Neural cell (in vitro differentiated cells): ENCODE measurements around the gene PLGLB1. TPM values are rescaled to one million over a fixed set of nuclear protein-coding genes. Genes with fewer than 3 reads are reported as not detected.
"Not testable (repeated sequence)": the region's sequence is repeated elsewhere in the genome, so short reads cannot be mapped to it uniquely, and the experiment has no call there.

Experiments
- H2AFZ ChIP-seq: fragments of 200-600, 300-800 bp; sonication (generic), shearing (Covaris generic); 2 replicates; pipeline ENCODE4 v1.6.0; 2014; ENCODE audit warnings: low read depth, mild to moderate bottlenecking, antibody characterized with exemption, low read length, moderate library complexity
- H3F3A ChIP-seq: fragments of 200-600 bp; shearing (Covaris generic); 2 replicates; pipeline ENCODE4 v1.6.1; 2016; ENCODE audit warnings: mild to moderate bottlenecking, moderate library complexity, mixed read lengths, antibody characterized with exemption, low read length; ENCODE audit not compliant: insufficient read depth, poor library complexity, severe bottlenecking
- H3K27ac ChIP-seq: fragments of 200-600, 300-800 bp; sonication (generic), shearing (Covaris generic); 2 replicates; pipeline ENCODE4 v1.5.1; 2014; ENCODE audit warnings: mild to moderate bottlenecking, low read length, moderate library complexity
- H3K27me3 ChIP-seq: fragments of 300-800, 200-600 bp; sonication (generic), shearing (Covaris generic); 2 replicates; pipeline ENCODE4 v1.6.0; 2014; ENCODE audit warnings: mild to moderate bottlenecking, low read depth, low read length, moderate library complexity; ENCODE audit not compliant: insufficient read depth
- H3K36me3 ChIP-seq: fragments of 300-800, 200-600 bp; sonication (generic), shearing (Covaris generic); 2 replicates; pipeline ENCODE4 v1.5.1; 2014; ENCODE audit warnings: mild to moderate bottlenecking, antibody characterized with exemption, low read length, moderate library complexity; ENCODE audit not compliant: insufficient read depth
- H3K4me2 ChIP-seq: fragments of 300-800, 200-600 bp; sonication (generic), shearing (Covaris generic); 2 replicates; pipeline ENCODE4 v1.6.0; 2014; ENCODE audit warnings: mild to moderate bottlenecking, low read length
- H3K4me3 ChIP-seq: fragments of 300-800, 200-600 bp; sonication (generic), shearing (Covaris generic); 2 replicates; pipeline ENCODE4 v1.5.1; 2014; ENCODE audit warnings: mild to moderate bottlenecking, low read length, moderate library complexity
- H3K79me2 ChIP-seq: fragments of 200-600 bp; shearing (Covaris generic); replicated peaks from 2 replicates; pipeline ENCODE4 v1.6.0; 2014; ENCODE audit warnings: mild to moderate bottlenecking, low read length, moderate library complexity; ENCODE audit not compliant: insufficient read depth
- H3K9ac ChIP-seq: fragments of 300-800, 200-600 bp; sonication (generic), shearing (Covaris generic); 2 replicates; pipeline ENCODE4 v1.6.1; 2016; ENCODE audit warnings: mild to moderate bottlenecking, low read length, mixed read lengths
- H3K9me2 ChIP-seq: fragments of 200-600 bp; shearing (Covaris generic); 2 replicates; pipeline ENCODE4 v1.6.1; 2016; ENCODE audit warnings: mild to moderate bottlenecking, low read length, mixed read lengths; ENCODE audit not compliant: insufficient read depth
- H3K9me3 ChIP-seq: fragments of 200-600, 300-800 bp; sonication (generic), shearing (Covaris generic); 2 replicates; pipeline ENCODE4 v1.6.1; 2016; ENCODE audit warnings: mild to moderate bottlenecking, mixed run types, low read length, moderate library complexity, mixed read lengths
- H4K20me1 ChIP-seq: fragments of 200-600 bp; shearing (Covaris generic); 2 replicates; pipeline ENCODE4 v1.6.1; 2016; ENCODE audit warnings: mild to moderate bottlenecking, mixed run types; ENCODE audit not compliant: insufficient read depth
- polyA minus RNA-seq: library from RNA; depleted of rRNA, polyadenylated mRNA; stranded (reverse); fragments of >200 nt; gene quantifications from 2 replicates; pipeline ENCODE4 v1.2.3, GENCODE V29; 2014
- polyA plus RNA-seq: library from polyadenylated mRNA; depleted of rRNA; stranded (reverse); fragments of >200 nt; gene quantifications from 2 replicates; pipeline ENCODE4 v1.2.3, GENCODE V29; 2014

Gene PLGLB1
- 15.9 and 20.2 TPM in 2 replicates for polyA plus RNA-seq
- polyA minus RNA-seq = 8.0 and 8.6 TPM in 2 replicates

DNA sequence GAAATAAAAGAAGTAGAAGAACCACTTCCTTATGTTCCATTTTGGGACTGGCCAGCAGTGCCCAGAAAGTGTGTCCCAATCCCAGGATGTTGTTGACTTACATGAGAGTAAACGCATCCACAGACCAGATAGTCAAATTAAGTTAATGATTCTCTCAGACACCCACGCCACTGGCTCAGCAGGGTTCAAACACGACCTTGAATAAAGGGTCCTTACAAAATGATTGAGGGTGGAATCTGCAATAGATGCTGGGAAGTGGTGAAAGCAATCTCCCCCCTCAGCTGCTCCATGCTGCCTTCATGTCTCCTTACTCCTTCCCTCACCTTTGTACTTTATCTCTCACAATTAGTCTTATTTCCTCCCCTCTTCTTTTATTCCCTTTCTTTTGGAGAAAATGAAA is at the start of gene PLGLB1:
TSS of gene PLGLB1 (minus strand) at position 101 of the 400 bp plus-strand sequence. CDS start at position 40, 61 bp downstream.
- H3F3A ChIP-seq, H3K27ac ChIP-seq, H2AFZ ChIP-seq, H3K79me2 ChIP-seq, H3K27me3 ChIP-seq, H3K4me2 ChIP-seq, H4K20me1 ChIP-seq, H3K9me3 ChIP-seq, H3K4me3 ChIP-seq, H3K9me2 ChIP-seq, H3K9ac ChIP-seq, H3K36me3 ChIP-seq: not testable (repeated sequence)

- H4K20me1 ChIP-seq, H3K4me2 ChIP-seq, H3F3A ChIP-seq, H3K27ac ChIP-seq, H3K36me3 ChIP-seq, H3K9me2 ChIP-seq, H3K4me3 ChIP-seq, H3K9me3 ChIP-seq, H2AFZ ChIP-seq, H3K9ac ChIP-seq, H3K27me3 ChIP-seq, H3K79me2 ChIP-seq: not testable (repeated sequence)
Observed at GRCh38 chr2:87064305-87064704, 42.7 kb upstream of the PLGLB1 start.

DNA sequence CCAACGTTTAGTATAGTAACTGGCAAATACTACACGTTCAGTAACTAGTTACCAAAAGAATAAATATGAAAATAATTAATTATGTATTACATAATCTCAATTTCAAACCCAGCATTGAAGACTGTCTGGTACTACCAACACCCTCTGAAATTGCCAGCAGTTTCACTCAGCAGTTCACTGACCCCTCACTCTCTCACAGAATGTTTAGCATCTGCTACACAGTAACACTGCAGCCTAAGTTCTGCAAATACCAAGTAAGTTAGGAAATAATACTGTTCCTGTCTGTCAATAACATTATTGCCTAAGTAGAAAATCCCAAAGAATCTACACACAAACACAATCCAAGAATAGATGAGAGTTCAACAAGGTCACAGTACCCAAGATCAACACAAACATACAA is 41.8 kb upstream of the PLGLB1 start:
- H3K36me3 ChIP-seq, H3K4me2 ChIP-seq, H3K27ac ChIP-seq, H3K9ac ChIP-seq, H3F3A ChIP-seq, H3K9me2 ChIP-seq, H3K4me3 ChIP-seq, H4K20me1 ChIP-seq, H3K27me3 ChIP-seq, H3K79me2 ChIP-seq, H3K9me3 ChIP-seq, H2AFZ ChIP-seq: not testable (repeated sequence)

- H2AFZ ChIP-seq, H3F3A ChIP-seq, H3K36me3 ChIP-seq: not testable (repeated sequence)
Observed at GRCh38 chr2:87061519-87061918, 39.9 kb upstream of the PLGLB1 start.

GRCh38 chr2:87057606-87058005 is 36.0 kb upstream of the PLGLB1 start:
- not testable (repeated sequence) for H3F3A ChIP-seq, H3K4me2 ChIP-seq, H3K79me2 ChIP-seq, H3K36me3 ChIP-seq, H3K9ac ChIP-seq, H2AFZ ChIP-seq, H3K27me3 ChIP-seq, H3K9me2 ChIP-seq, H3K4me3 ChIP-seq, H4K20me1 ChIP-seq, H3K27ac ChIP-seq, H3K9me3 ChIP-seq

More at GRCh38 chr2:87061519-87061918, 39.9 kb upstream of the PLGLB1 start:
- not testable (repeated sequence) for H3K4me3 ChIP-seq, H3K9me3 ChIP-seq, H3K27ac ChIP-seq, H4K20me1 ChIP-seq, H3K79me2 ChIP-seq, H3K27me3 ChIP-seq, H3K9me2 ChIP-seq, H3K9ac ChIP-seq, H3K4me2 ChIP-seq

DNA sequence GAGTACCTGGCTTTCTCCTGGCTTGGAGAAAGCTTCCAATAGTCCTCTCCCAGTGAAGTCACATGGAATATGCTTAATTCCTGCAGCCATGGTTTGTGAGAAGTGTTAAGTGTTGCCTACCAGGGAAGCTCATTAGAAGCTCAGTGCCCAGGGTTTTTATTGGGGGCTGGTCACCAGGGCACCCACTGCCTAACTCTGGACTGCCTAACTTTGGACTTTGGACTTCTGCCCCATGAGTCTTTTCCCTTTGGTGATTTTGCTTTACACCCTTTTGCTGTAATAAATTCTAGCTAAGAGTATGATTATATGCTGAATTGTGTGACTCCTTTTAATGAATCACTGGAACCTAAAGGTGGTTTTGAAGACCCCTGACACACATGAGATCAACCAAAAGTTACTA is 35.2 kb upstream of the PLGLB1 start:
- H3K4me2 ChIP-seq, H4K20me1 ChIP-seq, H3K9me3 ChIP-seq, H3F3A ChIP-seq, H2AFZ ChIP-seq, H3K27me3 ChIP-seq, H3K79me2 ChIP-seq, H3K36me3 ChIP-seq, H3K27ac ChIP-seq, H3K9me2 ChIP-seq, H3K4me3 ChIP-seq, H3K9ac ChIP-seq: not testable (repeated sequence)

GRCh38 chr2:87056435-87056834 is 34.8 kb upstream of the PLGLB1 start:
- H4K20me1 ChIP-seq, H3K79me2 ChIP-seq, H3F3A ChIP-seq, H3K9ac ChIP-seq, H3K36me3 ChIP-seq, H3K9me2 ChIP-seq, H3K27ac ChIP-seq, H3K27me3 ChIP-seq, H3K4me2 ChIP-seq, H3K4me3 ChIP-seq, H2AFZ ChIP-seq, H3K9me3 ChIP-seq: not testable (repeated sequence)

- not testable (repeated sequence) for H3K36me3 ChIP-seq
Observed at GRCh38 chr2:87054375-87054774, 32.7 kb upstream of the PLGLB1 start.

More at GRCh38 chr2:87054375-87054774, 32.7 kb upstream of the PLGLB1 start:
- H3K9me3 ChIP-seq, H3K9me2 ChIP-seq, H3F3A ChIP-seq, H3K4me3 ChIP-seq, H3K9ac ChIP-seq, H2AFZ ChIP-seq, H3K4me2 ChIP-seq, H3K27me3 ChIP-seq, H3K27ac ChIP-seq, H3K79me2 ChIP-seq, H4K20me1 ChIP-seq: not testable (repeated sequence)
